ENCODE measurements around the gene DGKD.

The DGKD gene

GRCh38 chr2:233430081-233430480 lies 75.8 kb downstream of the DGKD start:
- DNase-seq: no peak

GRCh38 chr2:233430651-233431050 lies 76.4 kb downstream of the DGKD start:
- no peak for DNase-seq

- no peak for DNase-seq
These were observed 78.7 kb downstream of the DGKD start for GRCh38 chr2:233433029-233433428.

- DNase-seq: no peak
These were observed 79.5 kb downstream of the DGKD start for GRCh38 chr2:233433794-233434193.

- DNase-seq: no peak
These were observed 80.5 kb downstream of the DGKD start for GRCh38 chr2:233434666-233435330.

GRCh38 chr2:233435436-233436190 lies 81.3 kb downstream of the DGKD start:
- DNase-seq: no peak

GRCh38 chr2:233436191-233436581 lies 81.9 kb downstream of the DGKD start:
- no peak for DNase-seq

- no peak for DNase-seq
These were observed 82.6 kb downstream of the DGKD start for GRCh38 chr2:233436691-233437438.

- no peak for DNase-seq
These were observed 83.2 kb downstream of the DGKD start for GRCh38 chr2:233437439-233437955.

- no peak for DNase-seq
These were observed 84.4 kb downstream of the DGKD start for GRCh38 chr2:233438573-233439147.

GRCh38 chr2:233439191-233439590 lies 84.9 kb downstream of the DGKD start:
- DNase-seq: no peak

- no peak for DNase-seq
These were observed 86.0 kb downstream of the DGKD start for GRCh38 chr2:233440314-233440713.

GRCh38 chr2:233440714-233441113 lies 86.4 kb downstream of the DGKD start:
- no peak for DNase-seq

GRCh38 chr2:233441161-233442027 lies 87.1 kb downstream of the DGKD start:
- DNase-seq: no peak

- DNase-seq: no peak
These were observed 87.7 kb downstream of the DGKD start for GRCh38 chr2:233442028-233442310.

GRCh38 chr2:233443511-233444183 lies 89.4 kb downstream of the DGKD start:
- DNase-seq: peak; percentile 62

- no peak for DNase-seq
These were observed 90.2 kb downstream of the DGKD start for GRCh38 chr2:233444501-233444900.

GRCh38 chr2:233445152-233445830 lies 91.0 kb downstream of the DGKD start:
- DNase-seq: no peak

GRCh38 chr2:233446121-233446520 lies 91.8 kb downstream of the DGKD start:
- no peak for DNase-seq

GRCh38 chr2:233446606-233447305 lies 92.5 kb downstream of the DGKD start:
- DNase-seq: no peak
